SJSA1 (cell line): ENCODE results near the gene NCOA7. TPM values are rescaled to one million over a fixed set of nuclear protein-coding genes. Genes with fewer than 3 reads are reported as not detected.
"Not testable (repeated sequence)": the region's sequence is repeated elsewhere in the genome, so short reads cannot be mapped to it uniquely, and the experiment has no call there.

ENCODE experiments used
- DNase-seq, 2 experiments: peaks; one replicate each; pipeline ENCODE4 v3.0.0-alpha.2; 2015 to 2020; ENCODE audit warnings: low spot score in 2 of 2, low read depth in 1 of 2
- H3K27ac ChIP-seq: fragments of 250-450 bp; sonication (Bioruptor Pico); 2 replicates; pipeline ENCODE4 v1.5.1; 2020; ENCODE audit warnings: mild to moderate bottlenecking, moderate library complexity
- H3K27me3 ChIP-seq: fragments of 250-450 bp; sonication (Bioruptor Pico); replicated peaks from 2 replicates; pipeline ENCODE4 v1.5.1; 2020; ENCODE audit warnings: mild to moderate bottlenecking, moderate library complexity
- H3K36me3 ChIP-seq: fragments of 250-450 bp; sonication (Bioruptor Pico); 2 replicates; pipeline ENCODE4 v1.5.1; 2020; ENCODE audit warnings: mild to moderate bottlenecking
- H3K4me1 ChIP-seq: fragments of 250-450 bp; sonication (Bioruptor Pico); replicated peaks from 2 replicates; pipeline ENCODE4 v1.6.1; 2021; ENCODE audit warnings: mild to moderate bottlenecking
- H3K4me3 ChIP-seq: fragments of 250-450 bp; sonication (Bioruptor Pico); 2 replicates; pipeline ENCODE4 v1.5.1; 2020; ENCODE audit warnings: mild to moderate bottlenecking
- H3K9me3 ChIP-seq: fragments of 250-450 bp; sonication (Bioruptor Pico); replicated peaks from 2 replicates; pipeline ENCODE4 v1.5.1; 2020; ENCODE audit warnings: mild to moderate bottlenecking
- total RNA-seq: library from RNA; depleted of rRNA; stranded (reverse); fragments of >200 nt; shearing (Covaris generic); gene quantifications from 2 replicates; pipeline ENCODE4 v1.2.3, GENCODE V29; 2014; rRNA removed

NCOA7 gene
- total RNA-seq, 1 experiment from 2014 or later: 8.5 TPM

DNA sequence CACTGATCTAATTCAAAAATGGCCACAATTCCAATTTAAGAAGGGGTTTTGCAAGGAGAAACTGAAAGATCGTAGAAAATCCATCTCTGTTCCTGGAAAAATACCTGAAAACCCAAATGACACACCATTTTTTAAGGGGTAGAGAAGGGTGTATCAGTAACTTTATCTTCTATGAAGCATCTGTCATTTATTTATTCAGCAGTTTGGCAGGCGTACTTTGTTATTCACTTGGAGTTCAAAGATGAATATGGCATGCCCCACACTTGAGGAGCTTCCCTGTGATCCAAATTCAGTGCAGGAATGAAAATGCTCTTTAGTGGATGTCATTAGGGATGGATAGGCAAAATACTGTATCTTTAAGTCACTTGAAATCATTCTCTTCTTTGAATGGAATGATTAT, 173.1 kb downstream of the NCOA7 start:
- DNase-seq: no peak
- Histone ChIP-seq H3K36me3 (no peaks in the 10 kb centered on the region), H3K9me3 (no peaks in the 10 kb centered on the region), H3K4me3 (no peak overlapping the region), H3K27me3 (no peaks in the 10 kb centered on the region), H3K4me1 (no peaks in the 10 kb centered on the region), H3K27ac (no peak overlapping the region)

DNA sequence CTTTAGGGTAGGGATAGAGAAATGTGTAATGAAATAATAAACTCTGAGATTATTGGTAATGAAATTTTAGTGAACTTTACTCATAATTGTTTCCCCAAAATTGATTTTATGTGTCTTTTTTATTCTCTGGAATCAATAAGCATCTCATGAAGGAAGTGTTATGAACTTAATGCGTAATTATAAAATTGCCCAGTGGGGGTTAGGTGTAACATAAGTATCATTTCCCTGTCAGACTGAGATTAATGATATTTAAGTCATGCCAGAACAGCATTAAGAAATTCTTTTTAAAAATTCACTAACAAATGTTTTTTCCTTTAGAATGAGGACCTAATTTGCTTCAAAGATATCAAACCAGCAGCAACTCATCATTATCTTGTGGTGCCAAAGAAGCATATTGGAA, 175.8 kb downstream of the NCOA7 start:
- DNase-seq: no peak
- Histone ChIP-seq H3K27me3 (no peaks in the 10 kb centered on the region), H3K36me3 (no peaks in the 10 kb centered on the region), H3K4me3 (no peak overlapping the region), H3K9me3 (no peaks in the 10 kb centered on the region), H3K4me1 (no peaks in the 10 kb centered on the region), H3K27ac (no peak overlapping the region)

DNA sequence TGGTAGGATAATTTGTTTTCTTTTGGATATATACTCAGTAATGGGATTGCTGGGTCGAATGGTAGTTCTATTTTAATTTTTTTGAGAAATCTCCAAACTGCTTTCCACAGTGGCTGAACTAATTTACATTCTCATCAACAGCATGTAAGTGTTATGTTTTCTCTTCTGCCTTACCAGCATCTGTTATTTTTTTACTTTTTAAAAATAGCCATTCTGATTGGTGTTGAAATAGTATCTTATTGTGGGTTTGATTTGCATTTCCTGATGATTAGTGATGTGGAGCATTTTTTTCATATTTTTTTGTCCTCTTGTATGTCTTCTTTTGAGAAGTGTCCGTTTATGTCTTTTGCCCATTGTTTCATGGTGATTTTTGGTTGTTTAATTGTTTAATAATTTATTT, 177.7 kb downstream of the NCOA7 start:
- Histone ChIP-seq H3K36me3 (no peaks in the 10 kb centered on the region), H3K4me1 (no peaks in the 10 kb centered on the region), H3K27me3 (no peaks in the 10 kb centered on the region), H3K4me3 (no peak overlapping the region), H3K9me3 (no peaks in the 10 kb centered on the region), H3K27ac (no peak overlapping the region)
- DNase-seq: no peak

DNA sequence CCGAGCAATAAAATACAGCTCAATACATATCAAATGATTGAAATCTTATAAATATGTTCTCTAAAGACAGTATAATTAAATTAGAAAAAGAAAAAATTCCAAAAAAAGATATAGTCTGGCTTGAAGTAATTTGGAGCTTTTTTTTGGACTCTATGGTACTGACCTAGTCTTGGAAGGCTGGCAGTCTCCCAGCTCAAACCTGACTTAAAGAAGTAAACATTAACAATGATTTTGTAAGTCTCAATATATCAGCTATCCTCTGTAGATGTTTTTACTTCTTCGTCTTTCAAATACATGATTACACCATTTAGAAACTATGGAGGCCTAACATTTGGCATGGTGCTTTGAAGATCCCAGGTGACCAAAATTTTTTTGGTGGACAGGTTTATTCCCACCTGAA, 180.0 kb downstream of the NCOA7 start:
- Histone ChIP-seq H3K4me3 (no peak overlapping the region), H3K27me3 (no peaks in the 10 kb centered on the region), H3K27ac (no peak overlapping the region), H3K9me3 (no peaks in the 10 kb centered on the region), H3K4me1 (no peaks in the 10 kb centered on the region), H3K36me3 (no peaks in the 10 kb centered on the region)
- no peak for DNase-seq

DNA sequence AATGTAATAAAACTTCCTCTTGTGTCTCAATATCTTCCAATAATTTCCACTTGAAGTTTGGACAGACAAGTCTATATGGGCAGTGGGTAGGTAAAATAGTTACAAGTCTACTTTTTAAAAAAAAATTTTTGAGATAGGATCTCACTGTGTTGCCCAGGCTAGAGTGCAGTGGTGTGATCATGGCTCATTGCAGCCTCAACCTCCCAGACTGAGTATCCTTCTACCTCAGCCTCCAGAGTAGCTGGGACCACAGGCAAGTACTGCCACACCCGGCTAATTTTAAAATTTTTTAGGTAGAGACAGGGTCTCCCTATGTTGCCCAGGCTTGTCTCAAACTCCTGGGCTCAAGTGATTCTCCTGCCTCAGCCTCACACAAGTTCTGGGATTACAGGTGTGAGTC, 181.7 kb downstream of the NCOA7 start:
- not testable (repeated sequence) for H3K36me3 ChIP-seq

DNA sequence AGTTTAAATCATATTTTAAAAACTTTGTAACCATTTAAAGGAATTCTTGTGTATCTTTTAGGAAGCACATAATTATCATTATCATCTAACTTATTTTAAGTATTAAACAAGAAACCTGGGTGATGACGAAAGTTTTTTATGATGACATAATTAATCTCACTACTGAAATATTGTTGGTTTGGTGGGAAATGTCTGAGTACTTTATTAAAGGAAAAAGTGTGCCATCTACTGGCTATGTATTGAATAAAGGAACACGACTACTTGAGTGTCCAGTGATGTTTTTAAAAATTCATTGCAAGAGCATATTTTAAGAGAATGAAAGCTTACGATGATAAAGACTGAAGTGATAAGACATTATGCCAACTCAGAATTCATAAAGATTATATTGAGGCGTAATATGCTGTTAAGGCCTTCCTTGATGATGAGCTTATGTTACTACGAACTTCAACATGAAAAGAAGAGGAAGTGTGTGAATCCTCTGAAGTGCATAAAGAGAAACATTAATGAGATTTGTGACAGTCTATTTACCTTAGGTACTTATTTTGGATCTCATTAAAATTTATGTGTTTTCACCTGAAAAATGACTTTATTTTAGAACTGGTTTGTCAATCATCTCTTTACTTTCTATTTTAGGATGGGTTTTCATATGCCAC, 183.6 kb downstream of the NCOA7 start:
- H3K4me1 ChIP-seq: no peaks in the 10 kb centered on the region
- no peaks in the 10 kb centered on the region for H3K27me3 ChIP-seq
- DNase-seq: peak in 1 of 2 experiments; percentile 44
- no peaks in the 10 kb centered on the region for H3K36me3 ChIP-seq
- no peaks in the 10 kb centered on the region for H3K9me3 ChIP-seq
- H3K4me3 ChIP-seq: no peak overlapping the region
- no peak overlapping the region for H3K27ac ChIP-seq

More for the DNA sequence above, 181.7 kb downstream of the NCOA7 start:
- H3K9me3 ChIP-seq, H3K27me3 ChIP-seq, DNase-seq, H3K27ac ChIP-seq, H3K4me1 ChIP-seq, H3K4me3 ChIP-seq: not testable (repeated sequence)

DNA sequence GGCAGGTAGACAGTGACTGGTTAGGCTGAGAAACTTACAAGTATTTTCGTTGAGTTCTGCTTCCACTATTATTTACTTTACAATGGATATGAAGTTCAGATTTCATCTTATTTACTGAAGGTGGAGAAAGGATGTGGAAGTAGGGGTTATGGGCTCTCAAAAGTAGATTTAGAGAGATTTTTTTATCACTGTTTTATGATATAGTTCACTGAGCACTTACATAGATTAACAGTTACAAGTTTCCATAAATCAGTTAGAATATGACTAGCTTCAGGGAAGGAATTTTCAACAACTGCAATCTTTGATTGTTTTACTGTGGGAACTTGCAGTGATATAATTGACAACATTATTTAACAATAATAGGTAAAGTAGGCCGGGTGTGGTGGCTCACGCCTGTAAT, 188.3 kb downstream of the NCOA7 start:
- Histone ChIP-seq H3K4me3 (no peak overlapping the region), H3K9me3 (no peaks in the 10 kb centered on the region), H3K36me3 (no peaks in the 10 kb centered on the region), H3K27ac (no peak overlapping the region), H3K4me1 (peaks cover 15% of the 10 kb centered on the region), H3K27me3 (no peaks in the 10 kb centered on the region)
- no peak for DNase-seq

Other genes with a start within 250 kb of the NCOA7 start
- 0.66 TPM in 1 of 2 replicates, not detected in the other for gene HEY2, start 41.3 kb upstream of the NCOA7 start, total RNA-seq
- 16.9 and 26.2 TPM in 2 replicates for gene HINT3, start 165.8 kb downstream of the NCOA7 start, total RNA-seq
- gene TRMT11, start 195.6 kb downstream of the NCOA7 start, total RNA-seq: 24.1 and 28.3 TPM in 2 replicates